Measurements from ENCODE around the gene MINDY2.
"Not testable (repeated sequence)": the region's sequence is repeated elsewhere in the genome, so short reads cannot be mapped to it uniquely, and the experiment has no call there.

MINDY2 gene

DNA sequence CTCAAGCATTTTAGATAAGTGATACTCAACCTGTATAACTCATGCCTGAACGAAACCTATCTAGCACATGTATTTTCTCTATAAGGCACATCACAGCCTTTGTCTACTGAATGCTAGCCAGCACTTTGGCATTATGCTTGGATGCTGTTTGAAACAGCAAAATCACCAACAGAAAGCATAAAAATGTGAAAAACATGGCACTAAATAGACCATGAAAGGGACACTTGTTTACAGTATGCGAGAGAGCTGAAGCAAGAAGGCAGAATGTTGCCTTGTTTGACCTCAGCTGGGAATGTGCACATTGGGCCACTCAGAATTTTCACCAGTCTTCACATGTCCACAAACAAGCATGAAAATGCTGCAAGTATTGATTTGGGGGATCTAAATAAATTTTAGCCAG is 59.5 kb downstream of the MINDY2 start:
- peaks cover 3% of the 10 kb centered on the region for H3K36me3 Mint-ChIP-seq (ENCODE audit: low read depth)
- no peak overlapping the region for H3K4me3 Mint-ChIP-seq
- H3K27me3 Mint-ChIP-seq: no peaks in the 10 kb centered on the region
- no peaks in the 10 kb centered on the region for H3K9me3 Mint-ChIP-seq
- DNase-seq (no peak), ATAC-seq (no peak)
- H3K4me1 Mint-ChIP-seq: no peaks in the 10 kb centered on the region
- no peak overlapping the region for H3K27ac Mint-ChIP-seq

DNA sequence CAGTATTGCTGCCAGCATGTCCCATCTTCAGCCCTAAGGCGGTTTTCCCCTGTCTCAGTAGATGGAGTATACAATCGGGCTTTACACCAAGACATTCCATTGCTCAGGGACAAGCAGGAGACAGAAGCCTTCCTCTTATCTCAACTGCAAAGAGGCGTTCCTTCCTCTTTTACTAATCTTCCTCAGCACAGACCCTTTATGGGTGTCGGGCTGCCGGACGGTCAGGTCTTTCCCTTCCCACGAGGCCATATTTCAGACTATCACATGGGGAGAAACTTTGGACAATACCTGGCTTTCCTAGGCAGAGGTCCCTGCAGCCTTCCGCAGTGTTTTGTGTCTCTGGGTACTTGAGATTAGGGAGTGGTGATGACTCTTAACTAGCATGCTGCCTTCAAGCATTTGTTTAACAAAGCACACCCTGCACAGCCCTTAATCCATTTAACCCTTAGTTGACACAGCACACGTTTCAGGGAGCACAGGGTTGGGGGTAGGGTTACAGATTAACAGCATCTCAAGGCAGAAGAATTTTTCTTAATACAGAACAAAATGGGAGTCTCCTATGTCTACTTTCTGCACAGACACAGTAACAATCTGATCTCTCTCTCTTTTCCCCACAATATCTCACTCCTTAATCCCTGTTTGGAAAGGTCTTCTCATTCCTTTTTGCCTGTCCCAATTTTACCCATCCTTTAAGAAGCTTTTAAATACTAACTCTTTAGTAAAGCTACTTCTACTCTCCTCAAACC is 62.8 kb downstream of the MINDY2 start:
- H3K9me3 Mint-ChIP-seq; ATAC-seq; H3K4me1 Mint-ChIP-seq; H3K36me3 Mint-ChIP-seq (ENCODE audit: low read depth); H3K4me3 Mint-ChIP-seq; H3K27ac Mint-ChIP-seq; H3K27me3 Mint-ChIP-seq; DNase-seq: not testable (repeated sequence)

DNA sequence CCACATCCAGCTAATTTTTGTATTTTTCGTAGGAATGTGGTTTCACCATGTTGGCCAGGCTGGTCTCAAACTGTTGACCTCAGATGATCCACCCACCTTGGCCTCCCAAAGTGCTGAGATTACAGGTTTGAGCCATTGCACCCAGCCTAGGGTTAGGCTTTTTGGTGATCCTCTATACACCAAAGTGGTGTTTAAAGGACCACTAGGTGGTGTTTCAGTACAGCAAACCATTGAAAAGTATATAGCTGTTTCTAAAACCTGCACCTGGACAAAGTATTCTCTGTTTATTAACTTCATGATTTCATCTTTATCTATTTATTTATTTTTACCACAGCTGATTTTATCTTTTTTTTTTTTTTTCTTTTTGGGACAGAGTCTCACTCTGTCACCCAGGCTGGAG is 68.4 kb downstream of the MINDY2 start:
- no peaks in the 10 kb centered on the region for H3K36me3 Mint-ChIP-seq (ENCODE audit: low read depth)
- no peak overlapping the region for H3K27ac Mint-ChIP-seq
- no peaks in the 10 kb centered on the region for H3K27me3 Mint-ChIP-seq
- no peaks in the 10 kb centered on the region for H3K9me3 Mint-ChIP-seq
- no peak overlapping the region for H3K4me3 Mint-ChIP-seq
- H3K4me1 Mint-ChIP-seq: no peaks in the 10 kb centered on the region
- ATAC-seq: peak; percentile 43
- no peak for DNase-seq

DNA sequence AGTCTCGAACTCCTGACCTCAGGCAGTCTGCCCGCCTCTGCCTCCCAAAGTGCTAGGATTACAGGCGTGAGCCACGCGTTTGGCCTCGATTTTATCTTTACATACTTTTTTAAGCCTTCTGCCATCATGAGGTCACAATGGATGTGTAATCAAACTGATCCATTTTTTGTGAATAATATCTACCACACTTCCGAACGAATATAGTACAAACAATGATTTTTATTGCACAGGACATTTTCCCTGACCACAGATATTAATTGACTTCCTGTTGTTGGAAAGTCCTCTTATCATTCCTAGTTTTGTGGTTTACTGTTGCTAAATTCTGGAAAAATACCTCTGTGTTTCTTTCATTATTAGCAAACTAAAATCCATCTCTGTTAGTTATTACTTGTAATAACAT is 68.9 kb downstream of the MINDY2 start:
- H3K4me3 Mint-ChIP-seq: no peak overlapping the region
- H3K4me1 Mint-ChIP-seq: no peaks in the 10 kb centered on the region
- DNase-seq (no peak), ATAC-seq (no peak)
- H3K9me3 Mint-ChIP-seq: no peaks in the 10 kb centered on the region
- H3K27ac Mint-ChIP-seq: no peak overlapping the region
- no peaks in the 10 kb centered on the region for H3K27me3 Mint-ChIP-seq
- no peaks in the 10 kb centered on the region for H3K36me3 Mint-ChIP-seq (ENCODE audit: low read depth)

DNA sequence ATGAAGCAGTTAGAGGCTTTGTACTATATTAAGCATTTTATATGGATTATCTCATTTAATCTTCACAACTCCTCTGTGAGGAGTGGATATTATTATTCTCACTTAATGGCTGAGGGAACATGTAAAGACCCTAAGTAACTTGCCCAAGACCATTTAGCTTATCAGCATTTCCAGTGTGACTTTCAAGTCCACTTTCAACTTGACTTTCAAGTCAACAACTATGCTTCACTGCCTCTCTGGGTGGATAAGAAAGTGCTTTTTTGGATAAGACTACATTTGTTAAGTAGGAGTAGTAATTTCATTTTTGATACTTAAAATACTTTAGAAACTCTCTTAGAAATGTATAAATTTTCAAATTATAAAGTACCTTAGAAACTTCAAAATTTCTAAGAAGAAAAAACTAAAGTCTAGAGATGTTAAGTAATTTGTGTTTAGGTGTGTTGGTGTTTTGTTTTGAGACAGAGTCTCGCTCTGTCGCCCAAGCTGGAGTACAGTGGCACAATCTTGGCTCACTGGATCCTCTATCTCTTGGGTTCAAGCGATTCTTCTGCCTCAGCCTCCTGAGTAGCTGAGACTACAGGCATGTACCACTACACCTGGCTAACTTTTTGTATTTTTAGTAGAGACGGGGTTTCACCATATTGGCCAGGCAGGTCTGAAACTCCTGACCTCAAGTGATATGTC is 71.8 kb downstream of the MINDY2 start:
- ATAC-seq: no peak
- Mint-ChIP-seq H3K9me3 (no peaks in the 10 kb centered on the region), H3K36me3 (ENCODE audit: low read depth) (peaks cover 5% of the 10 kb centered on the region), H3K27me3 (no peaks in the 10 kb centered on the region), H3K4me3 (no peak overlapping the region), H3K27ac (no peak overlapping the region), H3K4me1 (no peaks in the 10 kb centered on the region)
- DNase-seq: no peak

DNA sequence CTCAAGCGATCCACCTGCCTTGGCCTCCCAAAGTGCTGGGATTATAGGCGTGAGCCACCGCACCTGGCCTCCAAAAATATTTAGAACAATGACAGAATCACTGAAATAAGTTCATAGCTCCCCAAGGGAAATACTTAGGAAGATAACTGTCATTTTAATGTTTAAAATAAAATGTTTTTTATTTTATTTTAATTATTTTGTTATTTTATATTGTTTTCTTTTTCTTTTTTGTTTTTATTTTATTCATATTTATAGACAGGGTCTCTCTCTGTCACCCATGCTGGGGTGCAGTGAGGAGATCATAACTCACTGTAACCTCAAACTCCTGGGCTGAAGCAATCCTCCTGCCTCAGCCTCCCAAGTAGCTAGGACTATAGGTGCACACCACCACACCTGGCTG is 80.1 kb downstream of the MINDY2 start:
- not testable (repeated sequence) for H3K27me3 Mint-ChIP-seq, H3K9me3 Mint-ChIP-seq, ATAC-seq

DNA sequence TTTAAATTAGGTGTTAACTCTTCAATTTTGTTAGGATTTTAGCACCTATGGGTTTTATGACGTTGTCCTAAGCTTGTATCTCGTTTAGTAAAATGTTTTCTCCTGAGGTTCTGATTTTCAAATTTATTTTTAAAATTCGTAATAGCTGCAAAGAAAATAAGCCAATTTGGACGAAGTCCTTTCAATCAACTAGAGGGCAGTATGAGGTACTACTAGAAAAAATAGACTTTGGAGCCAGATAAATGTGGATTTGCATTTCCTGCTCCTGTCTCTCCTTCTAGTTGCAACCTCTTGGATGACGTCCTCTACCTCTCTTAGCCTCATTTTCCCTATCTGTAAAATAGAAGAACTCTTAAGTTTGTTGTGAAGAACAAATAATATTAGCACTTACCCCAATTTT is 81.2 kb downstream of the MINDY2 start:
- Mint-ChIP-seq H3K4me1 (no peaks in the 10 kb centered on the region), H3K36me3 (ENCODE audit: low read depth) (peaks cover 10% of the 10 kb centered on the region), H3K9me3 (no peaks in the 10 kb centered on the region), H3K27me3 (no peaks in the 10 kb centered on the region), H3K4me3 (no peak overlapping the region), H3K27ac (no peak overlapping the region)
- ATAC-seq: no peak
- DNase-seq: no peak

More for the DNA sequence above, 80.1 kb downstream of the MINDY2 start:
- not testable (repeated sequence) for H3K27ac Mint-ChIP-seq, H3K4me3 Mint-ChIP-seq, DNase-seq, H3K4me1 Mint-ChIP-seq
- H3K36me3 Mint-ChIP-seq (ENCODE audit: low read depth): peaks cover 11% of the 10 kb centered on the region

DNA sequence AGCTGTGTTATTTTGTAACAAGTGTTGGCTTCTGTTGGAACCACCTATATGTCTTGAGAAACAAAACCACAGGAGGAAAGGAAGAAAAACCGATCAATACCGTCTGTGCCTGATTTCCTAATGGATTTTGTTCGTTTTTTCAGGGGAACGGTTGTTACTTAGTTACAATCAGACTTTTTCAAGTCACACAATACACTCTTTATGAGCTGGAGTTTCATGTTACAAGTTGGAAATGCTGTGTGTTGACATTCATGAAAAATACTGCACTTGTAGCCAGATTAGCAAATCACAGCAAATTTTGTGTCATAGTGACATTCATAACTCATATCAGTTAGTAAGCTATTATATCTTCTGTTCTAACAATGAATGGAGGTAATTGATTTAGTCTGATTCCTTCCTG is 83.5 kb downstream of the MINDY2 start:
- no peaks in the 10 kb centered on the region for H3K27me3 Mint-ChIP-seq

DNA sequence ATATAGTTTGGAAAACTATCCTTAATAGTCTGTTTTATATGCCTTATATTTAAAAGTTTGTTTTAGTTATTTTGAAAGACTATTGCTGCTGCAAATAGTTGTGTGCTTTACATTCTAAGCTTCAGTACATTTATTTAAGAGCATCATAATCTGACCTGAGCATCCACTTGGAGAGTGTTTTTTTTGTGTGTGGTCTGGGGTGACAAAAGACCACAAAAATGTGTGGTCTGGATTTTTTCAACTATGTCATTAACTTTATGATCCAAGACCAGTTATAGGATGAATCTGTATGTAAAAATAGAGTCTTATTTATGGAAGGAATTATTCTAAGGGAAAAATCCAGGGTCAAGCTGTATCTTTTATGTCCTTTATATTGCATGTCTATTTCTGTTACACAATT is 85.0 kb downstream of the MINDY2 start:
- ATAC-seq (no peak), DNase-seq (no peak)
- H3K4me1 Mint-ChIP-seq: no peaks in the 10 kb centered on the region
- H3K36me3 Mint-ChIP-seq (ENCODE audit: low read depth): peaks cover 3% of the 10 kb centered on the region
- no peaks in the 10 kb centered on the region for H3K27me3 Mint-ChIP-seq
- H3K27ac Mint-ChIP-seq: no peak overlapping the region
- no peaks in the 10 kb centered on the region for H3K9me3 Mint-ChIP-seq
- H3K4me3 Mint-ChIP-seq: no peak overlapping the region

More for the DNA sequence above, 83.5 kb downstream of the MINDY2 start:
- no peak overlapping the region for H3K4me3 Mint-ChIP-seq
- DNase-seq (no peak), ATAC-seq (no peak)
- no peaks in the 10 kb centered on the region for H3K4me1 Mint-ChIP-seq
- peaks cover 3% of the 10 kb centered on the region for H3K36me3 Mint-ChIP-seq (ENCODE audit: low read depth)
- no peak overlapping the region for H3K27ac Mint-ChIP-seq
- no peaks in the 10 kb centered on the region for H3K9me3 Mint-ChIP-seq

DNA sequence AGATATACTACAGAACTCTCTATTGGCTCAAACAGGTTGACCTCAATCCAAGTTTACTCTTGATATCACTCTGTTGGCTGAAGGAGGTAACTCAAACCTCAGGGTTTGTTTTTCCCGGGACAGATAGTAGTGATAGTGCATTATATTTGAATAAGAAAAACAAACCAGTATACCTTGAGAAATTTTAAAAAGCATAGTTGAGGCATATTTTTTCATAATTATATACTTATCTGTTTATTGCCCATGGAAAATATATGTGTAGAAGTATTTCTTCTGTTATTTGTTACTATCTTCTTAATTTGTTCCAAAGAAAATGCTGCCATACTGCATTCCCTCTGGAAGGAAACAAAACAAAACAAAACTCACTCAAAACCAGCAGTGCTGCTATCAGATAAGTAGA is 85.5 kb downstream of the MINDY2 start:
- DNase-seq; H3K27ac Mint-ChIP-seq; H3K9me3 Mint-ChIP-seq; ATAC-seq; H3K36me3 Mint-ChIP-seq (ENCODE audit: low read depth); H3K27me3 Mint-ChIP-seq; H3K4me3 Mint-ChIP-seq; H3K4me1 Mint-ChIP-seq: not testable (repeated sequence)

DNA sequence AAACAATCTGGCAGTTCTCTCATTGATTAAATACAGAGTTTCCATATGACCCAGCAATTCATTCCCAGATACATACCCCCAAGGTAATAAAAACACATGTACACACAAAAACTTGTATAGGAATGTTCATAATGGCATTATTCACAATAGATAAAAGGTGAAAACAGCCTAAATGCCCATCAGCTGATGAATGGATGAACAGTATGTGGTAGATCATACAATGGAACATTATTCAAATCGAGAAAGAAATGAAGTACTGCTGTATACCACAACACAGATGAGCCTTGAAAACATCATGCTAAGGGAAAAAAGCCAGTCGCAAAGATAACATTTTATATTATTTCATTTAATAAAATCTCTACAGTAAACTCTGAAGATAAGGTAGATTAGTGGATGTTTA is 91.2 kb downstream of the MINDY2 start:
- Mint-ChIP-seq H3K27me3 (peaks cover 4% of the 10 kb centered on the region), H3K27ac (no peak overlapping the region), H3K36me3 (ENCODE audit: low read depth) (no peaks in the 10 kb centered on the region), H3K4me1 (peaks cover 12% of the 10 kb centered on the region), H3K9me3 (no peaks in the 10 kb centered on the region), H3K4me3 (no peak overlapping the region)
- DNase-seq (no peak), ATAC-seq (no peak)

DNA sequence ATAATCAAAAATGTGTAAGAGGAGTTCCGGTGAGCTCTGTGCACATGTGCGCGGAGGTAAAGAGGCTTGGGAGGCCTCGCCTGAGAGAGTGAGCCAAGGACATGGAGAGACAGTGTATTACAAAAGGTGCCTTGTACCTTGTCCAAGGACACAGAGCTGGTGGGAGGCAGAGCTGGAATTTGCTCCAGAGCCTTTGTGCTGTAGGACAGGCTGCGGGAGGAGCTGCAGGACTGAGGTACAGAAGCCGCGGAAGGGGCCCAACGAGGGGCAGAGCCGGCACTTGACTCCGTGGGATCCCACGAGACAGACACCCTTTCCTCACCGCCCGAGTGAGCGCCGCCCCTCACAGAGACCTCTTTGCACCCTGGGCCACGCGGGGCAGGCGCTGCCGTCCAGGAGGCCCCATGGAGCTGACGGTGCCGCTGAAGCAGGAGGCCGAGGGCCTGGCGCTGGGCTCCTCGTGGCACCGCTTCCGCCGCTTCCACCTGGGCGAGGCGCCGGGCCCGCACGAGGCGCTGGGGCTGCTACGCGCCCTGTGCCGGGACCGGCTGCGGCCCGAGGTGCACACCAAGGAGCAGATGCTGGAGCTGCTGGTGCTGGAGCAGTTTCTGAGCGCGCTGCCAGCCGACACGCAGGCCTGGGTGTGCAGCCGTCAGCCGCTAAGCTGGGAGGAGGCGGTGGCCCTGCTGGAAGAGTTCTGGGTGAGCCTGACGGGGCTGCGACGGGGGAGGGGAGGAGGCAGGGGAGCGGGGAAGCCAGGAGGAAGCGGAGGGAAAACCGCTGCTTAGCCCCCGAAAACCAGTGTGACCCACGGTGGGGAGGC is 93.7 kb downstream of the MINDY2 start:
- H3K27me3 Mint-ChIP-seq: peaks cover 4% of the 10 kb centered on the region
- no peak overlapping the region for H3K4me3 Mint-ChIP-seq
- DNase-seq (peak; percentile 7), ATAC-seq (peak; percentile 29)
- H3K36me3 Mint-ChIP-seq (ENCODE audit: low read depth): no peaks in the 10 kb centered on the region
- no peak overlapping the region for H3K27ac Mint-ChIP-seq
- no peaks in the 10 kb centered on the region for H3K9me3 Mint-ChIP-seq
- H3K4me1 Mint-ChIP-seq: peaks cover 12% of the 10 kb centered on the region

DNA sequence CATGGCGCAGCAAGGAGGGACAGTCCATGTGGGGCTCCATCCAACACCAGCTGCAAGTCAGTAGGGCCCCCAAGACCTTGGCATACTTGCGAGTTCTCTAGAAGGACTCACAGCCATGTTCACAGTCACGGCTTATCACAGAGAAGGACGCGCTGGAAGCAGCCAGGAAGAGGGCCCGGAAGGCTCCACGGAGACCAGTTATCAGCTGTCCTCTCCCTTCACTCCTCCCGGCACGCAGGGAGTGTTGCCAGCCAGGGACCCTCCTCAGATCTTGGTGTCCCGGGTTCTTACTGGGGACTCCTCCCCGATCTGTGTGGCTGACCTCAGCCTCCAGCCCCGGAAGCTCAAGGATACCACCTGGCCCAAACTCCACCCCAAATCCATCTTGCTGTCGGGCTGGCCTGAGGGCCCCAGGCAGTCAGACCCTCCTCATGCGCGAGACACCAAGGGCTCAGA is 94.4 kb downstream of the MINDY2 start:
- no peak overlapping the region for H3K27ac Mint-ChIP-seq
- H3K4me1 Mint-ChIP-seq: peaks cover 12% of the 10 kb centered on the region
- no peak overlapping the region for H3K4me3 Mint-ChIP-seq
- ATAC-seq (no peak), DNase-seq (no peak)
- no peaks in the 10 kb centered on the region for H3K36me3 Mint-ChIP-seq (ENCODE audit: low read depth)
- H3K27me3 Mint-ChIP-seq: peaks cover 4% of the 10 kb centered on the region
- H3K9me3 Mint-ChIP-seq: no peaks in the 10 kb centered on the region

DNA sequence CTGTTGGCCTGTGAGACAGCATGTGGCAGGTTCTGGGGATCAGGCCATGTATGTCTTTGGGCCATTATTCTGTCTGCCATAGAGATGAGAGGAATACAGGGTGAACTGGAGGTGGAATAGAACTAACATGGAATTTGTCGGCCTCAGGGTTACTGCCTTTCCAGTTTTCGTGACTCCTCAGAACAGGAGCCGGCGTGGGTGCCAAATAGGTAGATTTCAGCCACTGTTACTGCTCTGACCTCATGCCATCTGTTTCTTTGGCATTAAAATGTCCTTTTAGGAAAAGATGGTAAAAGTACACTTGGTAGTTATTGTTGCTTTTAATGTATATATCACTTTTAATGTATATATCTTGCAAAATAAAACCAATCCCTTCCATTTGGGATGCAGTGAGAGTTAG is 96.8 kb downstream of the MINDY2 start:
- no peak overlapping the region for H3K27ac Mint-ChIP-seq
- no peak overlapping the region for H3K4me3 Mint-ChIP-seq
- H3K4me1 Mint-ChIP-seq: peaks cover 6% of the 10 kb centered on the region
- ATAC-seq (no peak), DNase-seq (no peak)
- H3K9me3 Mint-ChIP-seq: no peaks in the 10 kb centered on the region
- peaks cover 4% of the 10 kb centered on the region for H3K27me3 Mint-ChIP-seq
- no peaks in the 10 kb centered on the region for H3K36me3 Mint-ChIP-seq (ENCODE audit: low read depth)

DNA sequence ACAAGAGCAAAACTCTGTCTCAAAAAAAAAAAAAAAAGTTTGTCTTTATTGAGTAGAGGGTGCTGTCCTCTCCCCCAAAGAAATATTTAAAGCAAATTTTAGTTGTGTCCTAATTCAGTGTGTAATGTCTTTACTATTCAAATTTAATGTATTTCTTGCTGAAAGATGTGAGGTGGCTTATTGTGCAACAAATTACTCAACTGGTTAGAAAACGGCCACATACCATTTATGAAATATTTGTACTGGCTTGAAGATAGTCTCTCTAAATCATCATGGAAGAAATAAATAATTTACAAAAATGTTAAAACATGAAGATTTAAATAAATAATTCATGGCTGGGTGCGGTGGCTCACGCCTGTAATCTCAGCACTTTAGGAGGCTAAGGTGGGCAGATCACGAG is 99.3 kb downstream of the MINDY2 start:
- no peak for ATAC-seq
- Mint-ChIP-seq H3K4me1 (peaks cover 4% of the 10 kb centered on the region), H3K27ac (no peak overlapping the region), H3K36me3 (ENCODE audit: low read depth) (peaks cover 2% of the 10 kb centered on the region), H3K27me3 (no peaks in the 10 kb centered on the region), H3K9me3 (no peaks in the 10 kb centered on the region), H3K4me3 (no peak overlapping the region)
- DNase-seq: no peak
